ENCODE results near the gene MTHFD2L. TPM values are rescaled to one million over a fixed set of nuclear protein-coding genes. Genes with fewer than 3 reads are reported as not detected.
"Not testable (repeated sequence)": the region's sequence is repeated elsewhere in the genome, so short reads cannot be mapped to it uniquely, and the experiment has no call there.

Gene MTHFD2L
- polyA plus RNA-seq, 12 donors: 13.8 to 22.7 (median 16.5) TPM; not detected in 1

GRCh38 chr4:74329307-74329706, 171.4 kb downstream of the MTHFD2L start:
- no peak for DNase-seq

- DNase-seq: no peak
Observed at GRCh38 chr4:74330295-74330750, 172.4 kb downstream of the MTHFD2L start.

- no peak for DNase-seq
Observed at GRCh38 chr4:74331252-74331651, 173.3 kb downstream of the MTHFD2L start.

GRCh38 chr4:74331944-74332343, 174.0 kb downstream of the MTHFD2L start:
- no peak for DNase-seq

GRCh38 chr4:74334636-74335035, 176.7 kb downstream of the MTHFD2L start:
- no peak for DNase-seq

- DNase-seq: no peak
Observed at GRCh38 chr4:74335341-74336021, 177.6 kb downstream of the MTHFD2L start.

- DNase-seq: no peak
Observed at GRCh38 chr4:74338792-74339333, 180.9 kb downstream of the MTHFD2L start.

- DNase-seq: no peak
Observed at GRCh38 chr4:74339501-74339900, 181.6 kb downstream of the MTHFD2L start.

GRCh38 chr4:74340421-74340820, 182.5 kb downstream of the MTHFD2L start:
- not testable (repeated sequence) for DNase-seq

GRCh38 chr4:74344031-74344430, 186.1 kb downstream of the MTHFD2L start:
- DNase-seq: no peak

Other genes with a start within 250 kb of the MTHFD2L start
- gene PF4, start 176.1 kb upstream of the MTHFD2L start, polyA plus RNA-seq (ENCODE audit: insufficient read length in 12 of 12): 1 to 10 TPM in 5 of 12 donors, under 1 TPM in 5, not detected in 2; 0.38 to 2.7 (median 0.94) TPM
- gene PPBP, start 169.9 kb upstream of the MTHFD2L start, polyA plus RNA-seq (ENCODE audit: insufficient read length in 12 of 12): 1 to 10 TPM in 9 of 12 donors, under 1 TPM in 1, not detected in 2; 0.96 to 7.8 (median 3.1) TPM
- 1 to 10 TPM in 1 of 12 donors, under 1 TPM in 9, not detected in 2; 0.07 to 2.3 (median 0.27) TPM for gene CXCL5, start 159.4 kb upstream of the MTHFD2L start, polyA plus RNA-seq (ENCODE audit: insufficient read length in 12 of 12)
- under 1 TPM in 8 of 12 donors, not detected in 4; 0.24 to 0.97 (median 0.29) TPM for gene CXCL3, start 119.4 kb upstream of the MTHFD2L start, polyA plus RNA-seq (ENCODE audit: insufficient read length in 12 of 12)
- 1 to 10 TPM in 6 of 12 donors, under 1 TPM in 4, not detected in 2; 0.24 to 3.8 (median 1.4) TPM for gene CXCL2, start 58.9 kb upstream of the MTHFD2L start, polyA plus RNA-seq (ENCODE audit: insufficient read length in 12 of 12)
- 10 to 100 TPM in 1 of 12 donors, 1 to 10 TPM in 2, under 1 TPM in 3, not detected in 6; 0.53 to 12.1 (median 1.3) TPM for gene EPGN, start 150.4 kb downstream of the MTHFD2L start, polyA plus RNA-seq (ENCODE audit: insufficient read length in 12 of 12)
- under 1 TPM in 9 of 12 donors, not detected in 3; 0.04 to 0.49 (median 0.19) TPM for gene EREG, start 207.0 kb downstream of the MTHFD2L start, polyA plus RNA-seq (ENCODE audit: insufficient read length in 12 of 12)